Stimulated activated CD8-positive, alpha-beta memory T cell treated with anti-CD3 and anti-CD28 coated beads, Interleukin-4, amount 100 ng/mL, for 4 hours (primary cell): ENCODE results near the gene PPM1B.
A peak's percentile ranks its signal among the peaks of the same experiment; 100 is the strongest.
"Not testable (repeated sequence)": the region's sequence is repeated elsewhere in the genome, so short reads cannot be mapped to it uniquely, and the experiment has no call there.

Experiments used
- DNase-seq, 2 donors: peaks; one replicate each; pipeline ENCODE4 v3.0.0-alpha.2; 2020; ENCODE audit warnings: low read depth in 2 of 2, low spot score in 1 of 2

The PPM1B gene

DNA sequence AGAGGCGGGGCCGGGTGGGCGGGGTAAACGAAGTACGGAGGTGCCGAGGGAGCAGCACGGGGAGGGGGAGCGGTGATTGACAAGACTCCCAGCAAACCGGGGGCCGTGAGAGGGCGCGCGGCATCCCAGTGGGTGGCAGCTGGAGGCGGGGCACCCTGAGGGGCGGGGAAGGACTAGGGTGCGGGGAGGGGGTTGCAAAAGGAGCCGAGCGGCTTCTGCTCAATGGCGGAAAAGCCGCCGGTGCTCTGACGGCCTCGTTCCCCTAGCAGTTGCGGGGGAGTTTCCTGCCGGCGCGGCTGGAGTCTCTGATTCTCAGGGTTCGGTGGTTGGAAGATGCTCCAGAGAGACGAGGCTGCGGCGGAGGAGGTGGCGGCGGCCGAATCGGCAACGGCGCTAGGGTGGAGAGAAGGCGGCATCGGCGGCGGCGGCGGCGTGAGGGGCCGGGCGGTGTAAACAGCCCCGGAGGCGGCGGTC is at the start of gene PPM1B:
PPM1B (plus strand) TSS at position 195 of the 474 bp plus-strand sequence. CDS start 32,325 bp downstream, outside the sequence.
- DNase-seq: peak; percentile 98 to 99

DNA sequence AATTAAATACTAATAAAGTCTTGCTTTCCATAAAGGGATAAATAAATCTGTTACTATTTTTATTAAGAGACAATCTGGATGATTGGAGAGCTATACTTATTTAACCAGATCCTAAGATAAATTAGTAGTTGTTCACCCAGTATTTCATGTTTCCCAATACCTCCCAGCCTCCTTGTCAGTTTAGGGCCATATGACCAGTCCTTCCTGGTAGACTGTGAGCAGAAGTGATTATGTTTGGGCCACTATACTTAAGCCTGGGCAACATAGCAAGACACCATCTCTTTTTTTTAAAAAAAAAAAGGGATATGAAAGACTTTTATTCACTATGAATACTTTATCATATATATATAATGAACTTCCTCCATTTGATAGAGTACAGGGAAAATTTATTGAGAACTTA is 48.8 kb upstream of the PPM1B start:
- no peak for DNase-seq

DNA sequence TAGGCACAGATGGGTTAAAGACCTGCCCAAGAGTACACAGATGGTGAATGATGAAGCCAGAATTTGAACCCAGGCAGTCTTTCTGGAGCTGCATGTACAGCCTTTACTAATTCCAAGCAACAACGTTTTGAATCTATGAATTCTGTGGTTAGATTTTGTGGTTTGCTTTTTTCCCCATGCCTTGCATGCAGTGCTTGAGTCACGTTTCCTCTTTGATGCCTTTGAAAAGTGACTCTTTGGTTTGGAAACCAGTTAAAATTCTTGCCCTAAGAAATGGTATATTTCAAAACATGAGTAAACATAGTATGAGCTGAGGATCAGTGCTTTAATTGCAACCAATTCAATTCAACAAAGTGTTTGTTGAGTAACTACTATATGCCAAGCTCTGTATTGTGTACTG is 48.2 kb upstream of the PPM1B start:
- no peak for DNase-seq

DNA sequence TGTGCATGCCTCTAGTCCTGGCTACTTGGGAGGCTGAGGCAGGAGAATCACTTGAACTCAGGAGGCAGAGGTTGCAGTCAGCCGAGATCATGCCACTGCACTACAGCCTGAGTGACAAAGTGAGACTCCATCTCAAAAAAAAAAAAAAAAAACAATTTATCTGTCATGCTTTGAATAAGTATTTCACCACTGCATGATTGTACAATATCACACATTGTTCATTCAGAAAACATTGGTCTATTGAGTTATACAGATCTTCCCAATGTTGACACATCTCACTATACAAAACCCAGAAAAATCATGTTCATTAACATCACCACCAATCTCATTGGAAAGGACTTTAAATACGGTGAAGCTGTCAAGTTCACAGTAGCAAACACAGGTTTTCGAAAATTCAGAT is 46.8 kb upstream of the PPM1B start:
- no peak for DNase-seq

DNA sequence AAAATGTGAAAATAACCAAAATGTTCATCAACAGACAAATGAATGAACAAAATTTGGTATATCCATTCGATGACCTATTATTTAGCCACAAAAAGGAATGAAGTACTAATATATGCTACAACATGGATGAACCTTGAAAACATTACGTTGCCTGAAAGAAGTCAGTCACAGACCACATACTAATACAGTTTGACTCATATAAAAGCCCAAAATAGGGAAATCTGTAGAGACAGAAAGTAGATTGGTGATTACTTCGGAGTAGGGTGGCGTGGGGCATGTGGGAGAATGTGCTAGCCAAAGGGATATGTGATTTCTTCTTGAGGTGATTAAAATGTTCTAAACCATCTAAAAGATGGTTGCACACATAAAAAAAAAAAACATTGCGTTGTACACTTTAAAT is 44.2 kb upstream of the PPM1B start:
- no peak for DNase-seq

DNA sequence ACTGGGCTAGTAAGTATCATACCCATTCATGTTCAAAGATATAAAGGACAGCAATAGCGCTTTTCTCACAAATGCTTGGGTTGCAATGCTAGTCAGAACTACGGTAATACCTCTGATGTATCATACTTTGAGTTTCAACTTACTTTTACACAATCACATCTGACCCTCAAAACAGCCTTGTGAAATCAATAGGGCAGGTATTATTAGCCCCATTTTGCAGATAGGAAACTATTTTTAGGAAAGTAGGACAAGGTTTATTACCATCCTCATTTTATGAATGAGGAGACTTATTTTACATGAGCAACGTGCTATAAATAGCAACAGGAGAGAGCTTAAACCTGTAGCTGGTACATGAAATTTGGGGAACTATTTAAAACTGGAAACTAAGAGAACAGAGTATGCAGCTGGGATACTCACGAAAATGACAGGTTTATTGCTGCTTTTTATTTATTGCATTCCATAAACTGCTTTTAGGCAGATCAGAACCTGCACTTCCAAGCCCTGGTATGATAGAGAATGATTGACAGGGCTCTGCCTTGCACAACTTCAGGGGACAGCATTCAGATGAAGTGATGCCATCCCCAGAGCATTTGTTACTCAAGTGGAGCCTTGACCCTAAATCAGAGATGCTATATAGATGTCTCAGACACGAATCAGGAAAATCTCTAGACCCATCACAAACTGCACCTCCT is 42.4 kb upstream of the PPM1B start:
- DNase-seq: no peak

DNA sequence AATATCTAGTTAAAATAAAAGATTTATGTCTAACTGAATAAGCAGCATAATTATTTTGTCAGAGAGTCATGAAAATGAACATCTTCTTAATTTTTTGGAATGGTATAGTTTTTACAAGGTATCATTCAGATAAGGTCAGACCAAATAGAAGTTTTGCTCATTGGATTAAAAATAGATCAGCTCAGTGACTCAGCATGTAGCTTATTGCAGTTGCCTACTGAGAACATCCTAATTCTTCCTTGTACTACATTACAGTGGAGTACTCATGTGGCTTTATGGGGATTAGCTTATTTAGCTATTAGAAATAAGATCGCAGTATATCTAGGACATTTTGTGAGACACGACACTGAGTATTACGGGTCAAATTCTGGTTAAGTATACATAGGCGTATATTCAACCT is 38.2 kb upstream of the PPM1B start:
- DNase-seq: no peak

DNA sequence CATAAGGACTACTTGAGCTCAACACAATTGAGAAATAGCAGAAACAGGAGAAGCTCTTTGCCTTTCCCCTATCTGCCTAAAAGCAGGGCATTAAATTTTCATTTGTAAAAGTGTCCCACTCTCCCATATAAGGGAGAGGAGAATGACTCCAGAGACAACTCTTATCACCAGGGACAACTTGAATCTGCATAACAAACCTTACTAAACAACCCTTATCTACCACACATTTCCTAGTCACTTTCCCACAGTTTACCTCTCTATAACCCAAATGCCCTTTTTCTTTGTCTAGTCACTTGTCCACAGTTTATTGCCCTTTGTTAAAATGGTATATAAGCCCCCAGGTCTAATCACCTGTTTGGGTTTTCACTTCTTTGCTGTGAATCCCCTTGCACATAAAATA is 37.5 kb upstream of the PPM1B start:
- DNase-seq: no peak

DNA sequence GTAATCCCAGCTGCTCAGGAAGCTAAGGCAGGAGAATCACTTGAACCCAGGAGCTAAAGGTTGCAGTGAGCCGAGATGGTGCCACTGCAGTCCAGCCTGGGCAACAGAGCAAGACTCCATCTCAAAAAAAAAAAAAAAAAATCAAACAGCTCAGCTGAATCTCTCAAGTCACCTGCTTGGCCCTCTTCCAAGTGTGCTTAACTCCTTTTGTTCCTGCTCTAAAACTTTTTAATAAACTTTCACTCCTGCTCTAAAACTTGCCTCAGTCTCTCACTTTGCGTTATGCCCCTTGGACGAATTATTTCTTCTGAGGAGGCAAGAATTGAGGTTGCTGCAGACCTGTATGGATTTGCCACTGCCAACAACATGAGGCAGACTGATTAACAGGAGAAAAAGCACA is 35.1 kb upstream of the PPM1B start:
- not testable (repeated sequence) for DNase-seq

DNA sequence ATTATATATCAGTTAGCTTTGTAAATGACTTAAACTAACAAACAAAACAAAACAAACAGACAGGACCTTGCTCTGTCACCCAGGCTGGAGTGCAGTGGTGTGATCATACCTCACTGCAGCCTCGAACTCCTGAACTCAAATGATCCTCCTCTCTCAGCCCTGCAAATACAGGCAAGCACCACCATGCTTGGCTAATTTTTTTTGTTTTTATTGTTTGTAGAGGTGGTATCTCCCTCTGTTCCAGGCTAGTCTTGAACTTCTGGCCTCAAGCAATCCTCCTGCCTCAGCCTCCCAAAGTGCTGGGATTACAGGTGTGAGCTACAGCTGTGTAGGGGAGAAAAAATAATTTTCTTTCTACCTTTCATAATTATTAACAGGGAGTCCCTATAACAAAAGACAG is 33.8 kb upstream of the PPM1B start:
- no peak for DNase-seq

DNA sequence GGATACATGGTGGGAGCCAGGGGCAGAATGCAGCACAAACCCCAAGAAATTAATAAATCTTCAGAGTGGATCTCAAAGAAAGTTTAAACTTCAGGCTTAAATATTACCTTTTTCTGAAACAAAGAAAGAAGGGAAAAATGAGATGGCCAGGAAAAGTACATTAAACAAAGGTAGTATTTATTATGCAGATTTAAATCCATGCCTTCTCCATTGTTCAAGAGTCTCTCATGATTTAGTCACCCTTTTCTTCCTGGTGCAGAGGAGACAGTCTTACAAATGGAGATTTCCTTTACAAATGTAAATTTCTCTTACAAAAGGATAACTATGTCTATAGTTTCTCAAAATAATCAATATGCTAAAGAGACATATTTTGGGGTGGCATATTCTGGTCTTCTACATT is 33.4 kb upstream of the PPM1B start:
- no peak for DNase-seq

DNA sequence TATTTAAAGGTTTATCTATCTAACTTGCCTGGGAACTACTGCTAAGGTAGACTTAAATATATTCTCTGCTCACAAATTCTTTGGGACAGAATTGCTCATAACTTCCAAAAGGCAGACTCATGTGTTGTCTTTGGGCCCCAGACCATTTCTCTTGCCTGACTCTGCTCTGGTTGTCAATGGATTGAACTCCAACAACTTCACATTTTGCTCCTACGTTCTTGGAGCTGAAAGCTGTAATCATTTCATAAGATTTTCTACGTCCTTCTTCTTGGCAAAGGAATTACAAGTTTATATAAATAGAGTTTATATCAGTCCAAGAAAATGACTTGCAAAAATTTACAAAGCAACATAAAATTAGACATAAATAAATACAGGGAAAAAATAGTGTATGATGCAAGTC is 32.9 kb upstream of the PPM1B start:
- no peak for DNase-seq

DNA sequence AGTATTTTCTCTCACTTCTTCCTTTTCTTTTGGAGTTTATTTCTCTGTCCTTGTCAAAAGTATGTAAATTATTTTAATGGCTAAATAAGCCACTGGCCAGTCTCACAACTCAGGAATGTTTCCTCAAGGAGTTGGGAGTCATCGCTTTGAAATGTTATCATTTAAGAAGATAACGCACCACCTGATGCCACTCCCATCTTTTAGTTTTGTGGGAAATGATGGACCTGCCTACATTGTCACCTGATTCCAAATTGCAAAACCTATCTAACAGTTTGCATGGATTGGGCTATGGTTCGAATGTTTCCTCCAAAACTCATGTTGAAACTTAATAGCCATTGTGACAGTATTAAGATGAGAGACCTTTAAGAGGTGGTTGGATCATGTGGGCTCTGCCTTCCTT is 32.4 kb upstream of the PPM1B start:
- no peak for DNase-seq

DNA sequence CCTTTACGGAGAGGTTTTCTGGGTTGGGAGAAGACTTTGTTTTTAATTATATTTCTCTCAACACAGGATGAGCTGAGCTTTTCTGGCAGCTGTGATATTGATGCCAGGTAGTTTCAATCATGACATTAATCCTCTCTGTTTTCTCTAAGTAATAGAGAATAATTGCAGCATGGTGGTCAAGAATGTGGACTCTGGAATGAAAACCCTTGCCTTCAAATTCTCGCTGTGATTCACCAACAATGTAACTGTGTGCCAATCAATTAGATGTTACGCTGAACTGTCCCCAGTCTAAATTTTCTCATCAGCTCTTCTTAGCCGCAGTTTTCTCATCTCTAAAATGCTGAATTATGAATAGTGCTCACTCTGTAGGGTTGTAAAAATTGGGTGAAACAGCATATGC is 31.6 kb upstream of the PPM1B start:
- no peak for DNase-seq

DNA sequence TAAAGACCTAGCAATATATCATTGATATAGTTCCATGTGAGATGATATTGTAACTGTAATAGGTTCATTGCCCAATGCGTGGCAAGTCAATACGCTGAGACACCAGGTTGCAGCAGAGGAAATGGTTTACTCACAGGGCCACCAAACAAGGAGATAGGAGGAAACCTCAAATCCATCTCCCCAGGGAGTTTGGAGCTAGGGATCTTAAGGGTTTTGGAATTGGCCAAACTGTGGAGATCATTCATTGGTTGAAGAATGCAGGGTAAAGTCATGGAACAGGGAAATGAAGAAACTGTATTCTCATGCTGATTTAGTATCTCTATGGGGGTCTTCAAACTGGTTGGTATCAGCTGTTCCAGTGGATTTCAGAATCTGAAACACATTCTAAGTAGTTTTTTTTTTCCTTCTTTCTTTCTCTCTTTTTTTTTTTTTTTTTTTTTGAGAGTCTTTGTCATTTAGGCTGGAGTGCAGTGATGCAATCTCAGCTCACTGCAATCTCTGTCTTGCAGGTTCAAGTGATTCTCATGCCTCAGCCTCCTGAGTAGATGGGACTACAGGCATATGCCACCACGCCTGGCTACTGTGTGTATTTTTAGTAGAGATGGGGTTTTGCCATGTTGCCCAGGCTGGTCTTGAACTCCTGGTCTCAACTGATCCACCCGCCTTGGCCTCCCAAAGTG is 30.7 kb upstream of the PPM1B start:
- no peak for DNase-seq

DNA sequence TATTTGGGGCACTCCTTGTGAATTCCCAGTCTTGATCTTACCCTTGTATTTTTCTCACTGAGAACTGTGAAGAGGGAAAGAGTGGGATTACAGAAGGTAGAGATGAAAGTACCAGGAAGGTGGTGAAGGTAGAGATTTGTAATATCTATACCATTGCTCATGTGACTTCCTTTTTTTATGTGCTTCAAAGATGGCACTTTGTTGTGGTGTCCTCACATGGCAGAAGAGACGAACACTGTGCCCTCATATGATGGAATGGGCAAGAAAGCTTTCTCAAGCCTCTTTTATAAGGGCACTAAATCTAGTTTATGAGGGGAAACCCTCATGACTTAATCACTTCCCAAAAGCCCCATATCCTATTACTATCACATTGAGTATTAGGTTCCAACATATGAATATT is 28.9 kb upstream of the PPM1B start:
- DNase-seq: no peak

DNA sequence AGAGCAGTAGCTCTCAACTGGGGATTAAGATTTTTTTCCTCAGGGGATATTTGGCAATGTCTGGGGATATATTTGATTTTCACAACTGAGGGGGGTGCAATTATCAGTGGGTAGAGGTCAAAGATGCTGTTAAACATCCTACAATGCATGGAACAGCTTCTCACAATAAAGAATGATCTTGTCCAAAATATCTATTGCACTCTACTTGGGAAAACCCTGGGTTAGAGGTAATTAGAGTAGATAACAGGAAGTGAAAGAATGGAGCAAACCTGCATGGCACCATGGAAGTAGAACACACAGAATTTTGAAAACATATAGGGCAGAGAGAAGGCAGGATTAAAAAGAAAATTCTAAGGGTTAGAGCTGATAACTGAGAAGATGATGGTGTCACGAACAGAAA is 26.4 kb upstream of the PPM1B start:
- no peak for DNase-seq

DNA sequence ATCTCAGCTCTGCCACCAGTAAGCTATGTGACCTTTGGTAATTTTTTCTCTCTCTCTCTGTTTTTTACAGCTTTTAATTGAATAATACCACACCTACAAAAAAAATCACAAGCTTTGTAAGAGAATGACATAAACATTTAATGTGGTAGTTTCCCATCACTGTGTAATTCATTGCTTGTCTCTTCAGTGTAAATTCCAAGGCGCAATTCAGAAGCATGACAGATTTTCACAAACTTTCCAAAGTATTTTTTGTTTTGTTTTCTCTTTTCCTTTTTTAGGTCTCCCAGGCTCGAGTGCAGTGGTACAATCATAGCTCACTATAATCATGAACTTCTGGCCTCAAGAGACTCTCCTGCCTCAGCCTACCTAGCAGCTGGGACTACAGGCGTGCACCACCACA is 25.0 kb upstream of the PPM1B start:
- no peak for DNase-seq

DNA sequence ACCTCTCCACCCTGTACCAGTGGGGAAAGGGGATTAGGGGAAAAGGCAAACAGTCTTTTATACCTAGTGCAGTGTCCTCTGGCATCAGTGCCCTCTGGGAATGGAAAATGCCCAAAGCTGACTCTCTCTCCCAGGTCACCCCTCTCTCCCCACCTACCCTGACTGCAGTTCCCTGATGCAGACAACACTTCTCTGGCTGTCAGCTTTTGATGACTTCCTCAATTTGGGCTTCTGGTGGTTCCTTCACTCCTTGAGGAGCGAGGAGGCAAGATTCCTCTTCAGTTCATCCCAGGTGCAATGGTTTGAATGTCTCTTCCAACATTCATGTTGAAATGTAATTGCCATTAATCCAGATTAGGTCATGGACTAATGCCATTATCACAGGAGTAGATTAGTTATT is 19.7 kb upstream of the PPM1B start:
- DNase-seq: no peak

DNA sequence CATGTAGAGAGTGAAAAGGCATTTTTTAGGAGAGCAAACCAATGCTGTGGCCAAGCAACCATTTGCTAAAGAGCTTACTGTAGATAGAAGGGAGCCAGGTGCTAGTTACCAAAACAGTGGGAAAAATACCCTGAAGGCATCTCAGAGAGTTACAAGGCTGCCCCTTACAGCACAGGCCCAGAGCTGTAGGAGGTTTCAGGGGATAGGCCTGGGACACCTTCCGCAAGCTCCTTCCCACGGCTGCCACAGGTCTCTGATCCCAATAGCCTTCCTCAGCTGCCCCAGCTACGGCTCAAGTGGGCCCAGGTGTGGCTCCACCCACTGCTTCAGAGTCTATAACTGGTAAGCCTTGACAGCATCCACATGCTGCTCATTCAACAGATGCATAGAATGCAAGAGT is 18.2 kb upstream of the PPM1B start:
- DNase-seq: no peak

DNA sequence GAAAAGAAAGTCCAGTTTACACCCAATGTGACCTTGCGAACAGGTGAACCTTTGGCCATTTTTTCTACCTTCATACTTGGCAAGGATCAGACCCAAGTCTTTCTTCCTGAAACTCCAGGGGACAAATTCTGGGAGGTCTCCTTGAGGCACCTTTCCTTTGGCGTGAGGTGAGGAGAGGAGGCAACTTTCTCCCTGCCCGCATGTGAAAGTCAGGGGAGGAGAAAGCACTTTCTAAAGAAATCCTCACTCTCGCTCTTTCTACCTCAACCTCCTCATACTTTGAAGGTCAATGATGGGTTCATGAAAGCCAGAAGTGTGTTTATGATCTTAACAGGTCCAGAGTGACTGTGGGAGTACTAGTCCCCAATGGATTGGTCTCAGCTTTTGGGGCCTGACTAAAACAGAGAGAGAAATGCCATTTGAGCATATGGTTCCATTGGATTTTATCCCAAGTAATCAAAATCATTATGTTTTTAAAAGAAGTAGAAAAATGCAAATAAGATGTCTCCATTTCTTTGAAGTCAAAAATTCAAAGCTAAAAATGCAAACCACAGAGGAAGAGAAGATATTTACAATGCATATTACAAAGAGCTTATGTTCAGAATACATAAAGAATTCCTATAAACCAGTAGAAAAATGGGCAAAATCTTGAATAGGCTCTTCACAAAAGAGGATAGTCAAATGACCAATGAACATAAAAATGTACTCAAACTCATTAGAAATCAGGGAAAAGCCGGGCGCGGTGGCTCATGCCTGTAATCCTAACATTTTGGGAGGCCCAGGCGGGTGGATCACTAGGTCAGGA is 15.6 kb upstream of the PPM1B start:
- no peak for DNase-seq
